Astrocyte of the cerebellum (primary cell): Measurements from ENCODE around the gene ZDHHC11B.
"Not testable (repeated sequence)": the region's sequence is repeated elsewhere in the genome, so short reads cannot be mapped to it uniquely, and the experiment has no call there.

ENCODE experiments used
- DNase-seq: peaks from one replicate; pipeline ENCODE4 v3.0.0-alpha.2; 2011; ENCODE audit warnings: low read depth
- H3K4me3 ChIP-seq: 2 replicates; pipeline ENCODE4 v1.5.1; 2011; ENCODE audit warnings: mild to moderate bottlenecking, low read depth, low read length, moderate library complexity
- CTCF ChIP-seq: IDR thresholded peaks from 2 replicates; pipeline ENCODE4 v1.5.1; 2012; ENCODE audit warnings: low read length, low read depth, moderate library complexity, mild to moderate bottlenecking; ENCODE audit errors: missing control alignments
- in situ Hi-C: cut with HindIII; loops from 2 replicates; pipeline ENCODE4 v1.10.0; 2017; ENCODE audit warnings: low sequenced_read_pairs

Gene ZDHHC11B

GRCh38 chr5:756171-756570 lies 28.4 kb downstream of the ZDHHC11B start:
- no peak for DNase-seq
- in situ Hi-C loops, result no loop called here

GRCh38 chr5:754143-754632 lies 30.3 kb downstream of the ZDHHC11B start:
- in situ Hi-C loops, DNase-seq, H3K4me3 ChIP-seq: not testable (repeated sequence)

More at GRCh38 chr5:756171-756570, 28.4 kb downstream of the ZDHHC11B start:
- H3K4me3 ChIP-seq, result no peak overlapping the region
- TF ChIP-seq CTCF, result no peak

GRCh38 chr5:753567-754142 lies 30.9 kb downstream of the ZDHHC11B start:
- H3K4me3 ChIP-seq, DNase-seq, in situ Hi-C loops: not testable (repeated sequence)

GRCh38 chr5:752532-753115 lies 31.9 kb downstream of the ZDHHC11B start:
- in situ Hi-C loops, H3K4me3 ChIP-seq, DNase-seq: not testable (repeated sequence)

GRCh38 chr5:751992-752391 lies 32.5 kb downstream of the ZDHHC11B start:
- DNase-seq, H3K4me3 ChIP-seq, in situ Hi-C loops: not testable (repeated sequence)

GRCh38 chr5:751496-751895 lies 33.0 kb downstream of the ZDHHC11B start:
- no peak for TF ChIP-seq CTCF
- no peak overlapping the region for H3K4me3 ChIP-seq
- in situ Hi-C loops, result no loop called here
- no peak for DNase-seq

- in situ Hi-C loops, DNase-seq, H3K4me3 ChIP-seq: not testable (repeated sequence)
Observed at GRCh38 chr5:750226-750625, 34.3 kb downstream of the ZDHHC11B start.

GRCh38 chr5:749101-749670 lies 35.3 kb downstream of the ZDHHC11B start:
- TF ChIP-seq CTCF, result no peak
- no peak for DNase-seq
- H3K4me3 ChIP-seq, result no peak overlapping the region
- in situ Hi-C loops, result no loop called here

- in situ Hi-C loops, H3K4me3 ChIP-seq, DNase-seq: not testable (repeated sequence)
Observed at GRCh38 chr5:748011-748980, 36.2 kb downstream of the ZDHHC11B start.

- in situ Hi-C loops, DNase-seq, H3K4me3 ChIP-seq: not testable (repeated sequence)
Observed at GRCh38 chr5:747303-747844, 37.2 kb downstream of the ZDHHC11B start.
